Epithelial cell of proximal tubule (primary cell): ENCODE data around the gene CBFA2T3. TPM values are rescaled to one million over a fixed set of nuclear protein-coding genes. Genes with fewer than 3 reads are reported as not detected.
A peak's percentile ranks its signal among the peaks of the same experiment; 100 is the strongest.

Source experiments
- DNase-seq: peaks from one replicate; pipeline ENCODE4 v3.0.0-alpha.2; 2011; ENCODE audit warnings: low read depth
- H3K4me3 ChIP-seq: 2 replicates; pipeline ENCODE4 v1.5.1; 2011; ENCODE audit warnings: low read depth, mild to moderate bottlenecking, low read length
- total RNA-seq: library from RNA; depleted of rRNA; stranded (reverse); fragments of >200 nt; gene quantifications from 2 replicates; pipeline ENCODE4 v1.2.3, GENCODE V29; 2015
- TF ChIP-seq, protein P1 (sequence below): conservative IDR thresholded peaks from 2 replicates; pipeline ENCODE4 v1.5.1; 2012; ENCODE audit warnings: low read depth, mild to moderate bottlenecking, low read length

The CBFA2T3 gene
- total RNA-seq, 1 donor from 2014 or later = 0.86 TPM

DNA sequence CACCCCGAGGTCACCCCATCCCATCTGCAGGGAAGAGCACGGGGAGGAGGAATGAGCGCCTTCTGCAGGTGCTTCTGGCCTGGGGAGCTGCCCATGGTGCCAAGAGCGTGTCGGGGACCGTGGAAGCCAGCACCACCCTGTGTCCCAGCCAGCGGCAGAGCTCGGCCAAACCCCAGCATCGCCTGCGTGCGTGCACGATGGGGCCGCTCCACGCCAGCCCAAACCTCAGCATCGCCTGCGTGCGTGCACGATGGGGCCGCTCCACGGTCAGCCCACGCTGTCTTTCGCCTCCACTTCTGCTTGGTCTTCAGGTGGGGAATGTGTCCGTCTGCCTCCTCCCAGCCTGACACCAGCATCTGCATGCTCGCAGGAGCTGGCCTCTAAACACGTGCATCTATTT is 134.2 kb downstream of the CBFA2T3 start:
- no peak for DNase-seq
- no peak overlapping the region for H3K4me3 ChIP-seq
- TF ChIP-seq, protein P1, sequence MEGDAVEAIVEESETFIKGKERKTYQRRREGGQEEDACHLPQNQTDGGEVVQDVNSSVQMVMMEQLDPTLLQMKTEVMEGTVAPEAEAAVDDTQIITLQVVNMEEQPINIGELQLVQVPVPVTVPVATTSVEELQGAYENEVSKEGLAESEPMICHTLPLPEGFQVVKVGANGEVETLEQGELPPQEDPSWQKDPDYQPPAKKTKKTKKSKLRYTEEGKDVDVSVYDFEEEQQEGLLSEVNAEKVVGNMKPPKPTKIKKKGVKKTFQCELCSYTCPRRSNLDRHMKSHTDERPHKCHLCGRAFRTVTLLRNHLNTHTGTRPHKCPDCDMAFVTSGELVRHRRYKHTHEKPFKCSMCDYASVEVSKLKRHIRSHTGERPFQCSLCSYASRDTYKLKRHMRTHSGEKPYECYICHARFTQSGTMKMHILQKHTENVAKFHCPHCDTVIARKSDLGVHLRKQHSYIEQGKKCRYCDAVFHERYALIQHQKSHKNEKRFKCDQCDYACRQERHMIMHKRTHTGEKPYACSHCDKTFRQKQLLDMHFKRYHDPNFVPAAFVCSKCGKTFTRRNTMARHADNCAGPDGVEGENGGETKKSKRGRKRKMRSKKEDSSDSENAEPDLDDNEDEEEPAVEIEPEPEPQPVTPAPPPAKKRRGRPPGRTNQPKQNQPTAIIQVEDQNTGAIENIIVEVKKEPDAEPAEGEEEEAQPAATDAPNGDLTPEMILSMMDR = no peak

DNA sequence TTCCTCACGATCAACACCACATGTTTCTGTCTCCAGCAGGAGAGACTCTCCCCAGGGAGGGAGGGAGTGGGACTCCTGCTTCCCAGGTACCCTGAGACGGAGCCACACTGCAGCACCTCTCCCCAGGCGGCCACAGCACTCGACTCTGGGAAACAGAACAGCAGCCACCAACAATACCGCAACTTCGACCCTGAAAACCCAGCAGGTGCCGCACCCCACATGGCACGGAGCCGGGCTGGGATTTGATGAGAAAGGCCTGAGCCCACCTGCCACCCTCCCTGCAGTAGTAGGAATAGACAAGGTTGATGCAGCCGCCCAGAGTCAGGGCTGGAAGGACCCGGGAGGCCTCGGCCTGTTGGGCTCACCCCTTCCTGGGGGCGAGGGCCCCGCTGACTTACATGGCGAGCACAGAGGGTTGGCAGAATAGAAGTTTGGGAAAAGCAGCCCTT is 134.7 kb downstream of the CBFA2T3 start:
- no peak overlapping the region for H3K4me3 ChIP-seq
- TF ChIP-seq, protein P1 = no peak
- no peak for DNase-seq

DNA sequence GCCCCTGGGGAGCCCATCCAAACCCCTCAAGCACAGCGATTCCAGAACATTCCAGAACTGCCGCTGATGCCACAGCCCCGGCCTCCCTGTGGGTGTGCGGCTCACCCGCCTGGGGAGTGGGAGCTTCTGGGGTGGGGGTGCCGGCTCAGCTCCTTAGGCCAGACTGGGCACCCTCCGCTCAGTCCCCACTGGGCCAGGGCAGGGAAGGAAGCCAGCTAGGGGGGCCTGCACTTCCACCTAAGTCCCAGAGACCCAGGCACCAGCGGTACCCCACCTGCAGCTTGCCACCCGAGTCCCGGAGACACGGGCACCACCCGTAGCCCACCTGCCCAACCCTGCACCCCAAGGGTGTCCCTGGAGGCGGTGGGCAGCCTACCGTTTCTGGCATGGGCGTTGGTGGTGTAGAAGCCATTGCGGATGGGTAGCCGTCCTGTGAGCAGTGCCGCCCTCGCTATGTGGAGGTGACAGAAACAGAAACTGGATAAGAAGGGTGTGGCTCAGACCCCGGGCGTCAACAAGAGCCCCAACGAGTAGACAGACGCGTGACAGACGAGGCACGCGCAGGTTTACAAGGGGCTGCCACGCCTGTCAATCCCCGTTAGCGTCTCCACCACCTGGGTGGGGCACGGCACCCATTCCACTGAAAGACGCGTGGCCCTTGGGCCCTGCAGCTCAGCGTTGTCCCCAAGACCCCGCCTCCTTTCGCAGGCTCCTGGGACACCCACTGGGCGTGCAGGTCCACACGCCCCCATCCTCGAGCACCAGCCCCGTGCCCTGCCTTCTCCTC is 135.3 kb downstream of the CBFA2T3 start:
- TF ChIP-seq, protein P1 = no peak
- no peak for DNase-seq
- H3K4me3 ChIP-seq = no peak overlapping the region

DNA sequence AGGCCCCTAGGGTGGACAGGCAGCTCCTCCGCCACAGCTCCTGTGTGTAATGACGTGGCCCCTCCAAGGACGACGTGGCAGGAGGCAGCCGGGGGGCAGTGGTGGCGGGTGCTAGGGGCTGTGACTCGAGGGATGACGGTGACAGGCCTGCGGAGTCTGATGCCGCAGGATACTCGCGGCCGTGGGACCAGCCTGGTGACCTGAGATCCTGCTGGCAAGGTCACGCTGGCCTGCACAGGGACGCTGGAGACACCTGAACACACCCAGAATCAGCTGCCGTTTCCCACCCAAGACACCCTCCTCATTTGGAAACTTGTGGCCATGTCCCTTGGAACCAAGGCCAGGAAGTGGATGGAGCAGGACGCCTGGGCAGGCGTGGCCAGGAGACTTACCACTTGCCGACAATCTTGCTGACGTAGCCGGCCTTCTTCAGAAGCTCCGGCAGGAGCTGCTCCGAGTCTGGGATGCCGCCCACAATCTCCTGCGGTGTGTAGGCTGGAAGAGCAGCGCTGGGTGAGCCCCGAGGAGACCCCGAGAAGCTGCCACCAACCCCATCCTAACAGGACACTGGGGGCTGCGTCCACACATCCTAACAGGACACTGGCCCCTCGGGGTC is 136.3 kb downstream of the CBFA2T3 start:
- DNase-seq = no peak
- no peak overlapping the region for H3K4me3 ChIP-seq
- TF ChIP-seq, protein P1 = no peak

DNA sequence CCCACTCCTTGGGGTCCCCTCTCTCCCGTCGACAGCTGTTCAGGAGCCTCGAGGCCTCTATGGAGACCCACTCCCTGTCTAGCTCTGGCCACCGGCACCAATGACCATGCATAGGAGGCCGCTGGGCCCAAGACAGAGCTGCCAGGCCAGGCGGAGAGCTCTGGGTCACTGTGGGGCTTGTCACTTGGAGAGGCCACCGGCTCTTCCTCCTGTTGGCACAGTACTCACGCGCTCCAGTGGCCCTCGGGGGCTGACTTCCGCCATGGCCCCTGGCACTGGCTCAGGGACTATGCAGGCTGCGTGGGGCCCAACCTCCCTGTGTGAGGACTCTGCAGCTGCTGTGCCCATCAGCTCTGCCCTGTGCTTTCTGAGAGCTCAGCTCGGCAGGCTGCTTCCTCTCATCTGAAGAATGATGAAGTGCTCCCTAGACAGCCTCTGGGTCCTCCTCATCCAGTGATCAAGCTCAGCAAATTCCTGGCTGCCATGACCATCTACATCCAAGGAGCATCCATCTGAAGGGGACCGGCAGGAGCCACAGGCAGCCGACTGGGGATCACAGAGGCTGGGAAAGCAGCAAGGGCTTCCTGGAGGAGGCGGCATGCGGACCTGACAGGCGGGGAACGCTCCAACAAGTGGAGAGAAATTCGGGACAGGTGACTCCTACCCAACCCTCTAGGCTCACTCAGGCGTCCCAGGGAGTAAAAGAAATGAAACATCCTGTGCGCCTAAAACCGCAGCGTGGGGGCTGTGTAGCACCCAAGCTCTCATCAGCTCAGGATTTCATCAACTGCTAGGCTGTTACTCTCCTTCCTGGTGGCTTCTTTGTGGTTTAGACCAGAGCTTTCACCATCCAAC is 137.0 kb downstream of the CBFA2T3 start:
- TF ChIP-seq, protein P1 = no peak
- H3K4me3 ChIP-seq = no peak overlapping the region
- no peak for DNase-seq

DNA sequence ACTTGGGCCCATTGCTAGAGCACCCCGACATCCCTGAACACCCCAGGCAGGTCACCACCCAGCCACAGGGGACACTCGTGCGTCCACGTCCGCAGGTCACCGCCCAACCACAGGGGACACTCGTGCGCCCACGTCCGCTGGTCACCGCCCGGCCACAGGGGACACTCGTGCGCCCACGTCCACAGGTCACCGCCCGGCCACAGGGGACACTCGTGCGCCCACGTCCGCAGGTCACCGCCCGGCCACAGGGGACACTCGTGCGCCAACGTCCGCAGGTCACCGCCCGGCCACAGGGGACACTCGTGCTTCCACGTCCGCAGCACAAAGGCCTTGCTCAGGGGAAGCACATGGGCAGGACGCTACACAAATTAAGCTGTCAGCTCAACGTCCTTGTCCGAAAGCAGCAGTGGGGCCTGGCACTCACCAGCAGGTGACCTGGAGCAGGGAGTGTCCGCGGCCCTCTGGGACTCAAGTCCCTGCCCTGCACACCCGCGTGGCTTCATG is 137.9 kb downstream of the CBFA2T3 start:
- no peak for DNase-seq
- H3K4me3 ChIP-seq = no peak overlapping the region
- TF ChIP-seq, protein P1 = peak; percentile 24
